ENCODE measurements around the gene SEC14L5.

DNA sequence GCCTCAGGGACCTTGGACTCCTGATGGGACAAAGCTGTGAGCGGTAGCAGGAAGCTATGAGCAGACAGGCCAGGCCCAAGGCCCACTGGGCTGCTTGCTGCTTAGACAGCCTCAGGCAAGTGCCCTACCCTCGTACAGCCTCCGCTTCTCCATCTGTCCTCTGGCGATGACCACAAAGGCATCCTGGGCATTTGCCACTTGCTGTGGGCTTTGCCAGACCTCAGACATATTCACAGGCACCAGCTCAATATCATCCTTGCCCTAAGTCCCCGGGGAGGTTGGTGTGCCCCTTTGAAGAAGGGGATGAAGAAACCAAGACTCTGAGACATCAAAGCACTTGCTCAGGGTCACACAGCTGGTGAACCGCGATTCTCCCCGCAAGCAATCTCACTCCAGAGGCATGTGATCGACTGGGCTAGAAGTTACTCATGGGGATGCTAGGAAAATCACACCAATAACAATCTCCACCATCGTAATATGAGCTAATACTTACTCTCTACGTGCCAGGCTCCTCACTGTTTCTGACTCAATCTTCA lies 42.8 kb upstream of the SEC14L5 start:
- TF ChIP-seq, protein P1, sequence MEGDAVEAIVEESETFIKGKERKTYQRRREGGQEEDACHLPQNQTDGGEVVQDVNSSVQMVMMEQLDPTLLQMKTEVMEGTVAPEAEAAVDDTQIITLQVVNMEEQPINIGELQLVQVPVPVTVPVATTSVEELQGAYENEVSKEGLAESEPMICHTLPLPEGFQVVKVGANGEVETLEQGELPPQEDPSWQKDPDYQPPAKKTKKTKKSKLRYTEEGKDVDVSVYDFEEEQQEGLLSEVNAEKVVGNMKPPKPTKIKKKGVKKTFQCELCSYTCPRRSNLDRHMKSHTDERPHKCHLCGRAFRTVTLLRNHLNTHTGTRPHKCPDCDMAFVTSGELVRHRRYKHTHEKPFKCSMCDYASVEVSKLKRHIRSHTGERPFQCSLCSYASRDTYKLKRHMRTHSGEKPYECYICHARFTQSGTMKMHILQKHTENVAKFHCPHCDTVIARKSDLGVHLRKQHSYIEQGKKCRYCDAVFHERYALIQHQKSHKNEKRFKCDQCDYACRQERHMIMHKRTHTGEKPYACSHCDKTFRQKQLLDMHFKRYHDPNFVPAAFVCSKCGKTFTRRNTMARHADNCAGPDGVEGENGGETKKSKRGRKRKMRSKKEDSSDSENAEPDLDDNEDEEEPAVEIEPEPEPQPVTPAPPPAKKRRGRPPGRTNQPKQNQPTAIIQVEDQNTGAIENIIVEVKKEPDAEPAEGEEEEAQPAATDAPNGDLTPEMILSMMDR (conservative IDR thresholded peaks at IDR 0.05; ENCODE audit: low read depth in 2 of 2): no peak
- TF ChIP-seq EZH2 (IDR thresholded peaks at IDR 0.05; ENCODE audit: low read depth, unreplicated experiment): no peak
- TF ChIP-seq CREB1 (CRISPR knock-in tag; IDR thresholded peaks at IDR 0.05; ENCODE audit: low read depth): no peak
- TF ChIP-seq POLR2AphosphoS5 (IDR thresholded peaks at IDR 0.05; ENCODE audit: low read depth): no peak
- TF ChIP-seq EZH2phosphoT487 (IDR thresholded peaks at IDR 0.05; ENCODE audit: unreplicated experiment): no peak
- TF ChIP-seq, protein P2, sequence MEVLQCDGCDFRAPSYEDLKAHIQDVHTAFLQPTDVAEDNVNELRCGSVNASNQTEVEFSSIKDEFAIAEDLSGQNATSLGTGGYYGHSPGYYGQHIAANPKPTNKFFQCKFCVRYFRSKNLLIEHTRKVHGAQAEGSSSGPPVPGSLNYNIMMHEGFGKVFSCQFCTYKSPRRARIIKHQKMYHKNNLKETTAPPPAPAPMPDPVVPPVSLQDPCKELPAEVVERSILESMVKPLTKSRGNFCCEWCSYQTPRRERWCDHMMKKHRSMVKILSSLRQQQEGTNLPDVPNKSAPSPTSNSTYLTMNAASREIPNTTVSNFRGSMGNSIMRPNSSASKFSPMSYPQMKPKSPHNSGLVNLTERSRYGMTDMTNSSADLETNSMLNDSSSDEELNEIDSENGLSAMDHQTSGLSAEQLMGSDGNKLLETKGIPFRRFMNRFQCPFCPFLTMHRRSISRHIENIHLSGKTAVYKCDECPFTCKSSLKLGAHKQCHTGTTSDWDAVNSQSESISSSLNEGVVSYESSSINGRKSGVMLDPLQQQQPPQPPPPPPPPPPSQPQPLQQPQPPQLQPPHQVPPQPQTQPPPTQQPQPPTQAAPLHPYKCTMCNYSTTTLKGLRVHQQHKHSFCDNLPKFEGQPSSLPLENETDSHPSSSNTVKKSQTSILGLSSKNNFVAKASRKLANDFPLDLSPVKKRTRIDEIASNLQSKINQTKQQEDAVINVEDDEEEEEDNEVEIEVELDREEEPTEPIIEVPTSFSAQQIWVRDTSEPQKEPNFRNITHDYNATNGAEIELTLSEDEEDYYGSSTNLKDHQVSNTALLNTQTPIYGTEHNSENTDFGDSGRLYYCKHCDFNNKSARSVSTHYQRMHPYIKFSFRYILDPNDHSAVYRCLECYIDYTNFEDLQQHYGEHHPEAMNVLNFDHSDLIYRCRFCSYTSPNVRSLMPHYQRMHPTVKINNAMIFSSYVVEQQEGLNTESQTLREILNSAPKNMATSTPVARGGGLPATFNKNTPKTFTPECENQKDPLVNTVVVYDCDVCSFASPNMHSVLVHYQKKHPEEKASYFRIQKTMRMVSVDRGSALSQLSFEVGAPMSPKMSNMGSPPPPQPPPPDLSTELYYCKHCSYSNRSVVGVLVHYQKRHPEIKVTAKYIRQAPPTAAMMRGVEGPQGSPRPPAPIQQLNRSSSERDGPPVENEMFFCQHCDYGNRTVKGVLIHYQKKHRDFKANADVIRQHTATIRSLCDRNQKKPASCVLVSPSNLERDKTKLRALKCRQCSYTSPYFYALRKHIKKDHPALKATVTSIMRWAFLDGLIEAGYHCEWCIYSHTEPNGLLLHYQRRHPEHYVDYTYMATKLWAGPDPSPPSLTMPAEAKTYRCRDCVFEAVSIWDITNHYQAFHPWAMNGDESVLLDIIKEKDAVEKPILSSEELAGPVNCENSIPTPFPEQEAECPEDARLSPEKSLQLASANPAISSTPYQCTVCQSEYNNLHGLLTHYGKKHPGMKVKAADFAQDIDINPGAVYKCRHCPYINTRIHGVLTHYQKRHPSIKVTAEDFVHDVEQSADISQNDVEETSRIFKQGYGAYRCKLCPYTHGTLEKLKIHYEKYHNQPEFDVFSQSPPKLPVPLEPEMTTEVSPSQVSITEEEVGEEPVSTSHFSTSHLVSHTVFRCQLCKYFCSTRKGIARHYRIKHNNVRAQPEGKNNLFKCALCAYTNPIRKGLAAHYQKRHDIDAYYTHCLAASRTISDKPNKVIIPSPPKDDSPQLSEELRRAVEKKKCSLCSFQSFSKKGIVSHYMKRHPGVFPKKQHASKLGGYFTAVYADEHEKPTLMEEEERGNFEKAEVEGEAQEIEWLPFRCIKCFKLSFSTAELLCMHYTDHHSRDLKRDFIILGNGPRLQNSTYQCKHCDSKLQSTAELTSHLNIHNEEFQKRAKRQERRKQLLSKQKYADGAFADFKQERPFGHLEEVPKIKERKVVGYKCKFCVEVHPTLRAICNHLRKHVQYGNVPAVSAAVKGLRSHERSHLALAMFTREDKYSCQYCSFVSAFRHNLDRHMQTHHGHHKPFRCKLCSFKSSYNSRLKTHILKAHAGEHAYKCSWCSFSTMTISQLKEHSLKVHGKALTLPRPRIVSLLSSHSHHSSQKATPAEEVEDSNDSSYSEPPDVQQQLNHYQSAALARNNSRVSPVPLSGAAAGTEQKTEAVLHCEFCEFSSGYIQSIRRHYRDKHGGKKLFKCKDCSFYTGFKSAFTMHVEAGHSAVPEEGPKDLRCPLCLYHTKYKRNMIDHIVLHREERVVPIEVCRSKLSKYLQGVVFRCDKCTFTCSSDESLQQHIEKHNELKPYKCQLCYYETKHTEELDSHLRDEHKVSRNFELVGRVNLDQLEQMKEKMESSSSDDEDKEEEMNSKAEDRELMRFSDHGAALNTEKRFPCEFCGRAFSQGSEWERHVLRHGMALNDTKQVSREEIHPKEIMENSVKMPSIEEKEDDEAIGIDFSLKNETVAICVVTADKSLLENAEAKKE (CRISPR knock-in tag; IDR thresholded peaks at IDR 0.05): no peak
- TF ChIP-seq, protein P3, sequence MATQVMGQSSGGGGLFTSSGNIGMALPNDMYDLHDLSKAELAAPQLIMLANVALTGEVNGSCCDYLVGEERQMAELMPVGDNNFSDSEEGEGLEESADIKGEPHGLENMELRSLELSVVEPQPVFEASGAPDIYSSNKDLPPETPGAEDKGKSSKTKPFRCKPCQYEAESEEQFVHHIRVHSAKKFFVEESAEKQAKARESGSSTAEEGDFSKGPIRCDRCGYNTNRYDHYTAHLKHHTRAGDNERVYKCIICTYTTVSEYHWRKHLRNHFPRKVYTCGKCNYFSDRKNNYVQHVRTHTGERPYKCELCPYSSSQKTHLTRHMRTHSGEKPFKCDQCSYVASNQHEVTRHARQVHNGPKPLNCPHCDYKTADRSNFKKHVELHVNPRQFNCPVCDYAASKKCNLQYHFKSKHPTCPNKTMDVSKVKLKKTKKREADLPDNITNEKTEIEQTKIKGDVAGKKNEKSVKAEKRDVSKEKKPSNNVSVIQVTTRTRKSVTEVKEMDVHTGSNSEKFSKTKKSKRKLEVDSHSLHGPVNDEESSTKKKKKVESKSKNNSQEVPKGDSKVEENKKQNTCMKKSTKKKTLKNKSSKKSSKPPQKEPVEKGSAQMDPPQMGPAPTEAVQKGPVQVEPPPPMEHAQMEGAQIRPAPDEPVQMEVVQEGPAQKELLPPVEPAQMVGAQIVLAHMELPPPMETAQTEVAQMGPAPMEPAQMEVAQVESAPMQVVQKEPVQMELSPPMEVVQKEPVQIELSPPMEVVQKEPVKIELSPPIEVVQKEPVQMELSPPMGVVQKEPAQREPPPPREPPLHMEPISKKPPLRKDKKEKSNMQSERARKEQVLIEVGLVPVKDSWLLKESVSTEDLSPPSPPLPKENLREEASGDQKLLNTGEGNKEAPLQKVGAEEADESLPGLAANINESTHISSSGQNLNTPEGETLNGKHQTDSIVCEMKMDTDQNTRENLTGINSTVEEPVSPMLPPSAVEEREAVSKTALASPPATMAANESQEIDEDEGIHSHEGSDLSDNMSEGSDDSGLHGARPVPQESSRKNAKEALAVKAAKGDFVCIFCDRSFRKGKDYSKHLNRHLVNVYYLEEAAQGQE (IDR thresholded peaks at IDR 0.05; ENCODE audit: unreplicated experiment): no peak
